ENCODE results near the gene FSTL4.

FSTL4 gene

GRCh38 chr5:133274597-133274935 lies 337.8 kb downstream of the FSTL4 start:
- DNase-seq (ENCODE audit: low read depth in 1 of 2, low spot score in 1 of 2), result no peak

GRCh38 chr5:133273661-133274596 lies 338.4 kb downstream of the FSTL4 start:
- no peak for DNase-seq (ENCODE audit: low read depth in 1 of 2, low spot score in 1 of 2)

DNA sequence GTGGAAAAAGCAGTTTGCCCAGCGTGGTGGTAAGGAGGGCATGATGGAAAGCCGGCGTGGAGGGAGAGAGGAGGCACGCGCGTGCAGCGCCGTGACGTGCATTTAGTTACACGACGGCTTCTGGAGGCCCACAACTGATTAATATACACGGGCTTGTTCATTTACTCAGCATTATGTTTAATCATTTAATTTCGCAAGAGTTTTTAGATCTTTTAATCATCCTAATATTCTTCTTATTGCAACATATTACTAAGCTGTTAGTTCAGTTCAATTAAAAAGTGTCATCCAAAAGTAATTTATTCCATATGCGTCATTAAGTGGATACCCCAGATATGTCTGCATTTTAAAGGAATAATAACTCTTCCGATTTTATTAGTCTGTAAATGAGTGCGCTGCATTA lies 340.0 kb downstream of the FSTL4 start:
- no peak for DNase-seq (ENCODE audit: low read depth in 1 of 2, low spot score in 1 of 2)

GRCh38 chr5:133271606-133272005 lies 340.7 kb downstream of the FSTL4 start:
- DNase-seq (ENCODE audit: low read depth in 1 of 2, low spot score in 1 of 2), result no peak

DNA sequence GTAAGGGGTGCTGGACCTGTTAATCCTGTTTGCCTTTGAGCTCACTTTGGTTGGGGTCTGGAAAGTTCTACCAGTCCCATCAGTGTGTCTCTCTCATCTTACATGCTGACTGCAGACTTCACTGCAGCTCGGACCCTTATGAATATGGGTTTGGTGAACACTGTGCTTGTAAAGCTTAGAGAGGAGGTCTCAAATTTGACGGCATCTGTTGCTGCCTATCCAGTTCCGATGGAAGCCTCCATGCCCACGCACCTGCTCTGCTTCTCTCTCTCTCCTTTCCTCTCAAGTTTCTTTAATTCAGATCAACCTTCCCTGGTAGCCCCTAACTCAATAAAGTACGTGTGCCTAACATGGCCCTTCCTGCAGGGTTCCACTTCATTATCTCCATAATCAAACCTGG lies 342.6 kb downstream of the FSTL4 start:
- no peak for DNase-seq (ENCODE audit: low read depth in 1 of 2, low spot score in 1 of 2)

- no peak for DNase-seq (ENCODE audit: low read depth in 1 of 2, low spot score in 1 of 2)
Measured at GRCh38 chr5:133267601-133268000, 344.7 kb downstream of the FSTL4 start.

- DNase-seq (ENCODE audit: low read depth in 1 of 2, low spot score in 1 of 2), result no peak
Measured at GRCh38 chr5:133266966-133267365, 345.4 kb downstream of the FSTL4 start.

DNA sequence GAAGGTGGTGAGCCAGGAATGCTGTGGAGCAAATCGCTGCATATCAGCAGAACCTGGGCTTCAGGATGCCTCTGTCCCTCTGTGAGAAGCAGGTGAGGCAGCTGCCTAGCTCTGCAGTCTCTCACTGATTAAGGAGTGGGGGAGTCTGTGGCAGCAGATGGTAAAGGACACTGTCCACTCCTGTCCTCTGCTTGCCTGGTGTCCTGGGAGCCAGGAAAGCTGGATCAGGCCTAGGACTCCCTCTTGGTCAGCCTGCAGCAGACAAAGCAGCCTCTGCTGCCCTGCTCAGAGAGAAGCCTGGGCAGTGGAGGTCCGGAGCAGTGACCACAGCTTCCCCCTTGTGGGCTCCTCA lies 345.8 kb downstream of the FSTL4 start:
- DNase-seq (ENCODE audit: low read depth in 1 of 2, low spot score in 1 of 2), result no peak

DNA sequence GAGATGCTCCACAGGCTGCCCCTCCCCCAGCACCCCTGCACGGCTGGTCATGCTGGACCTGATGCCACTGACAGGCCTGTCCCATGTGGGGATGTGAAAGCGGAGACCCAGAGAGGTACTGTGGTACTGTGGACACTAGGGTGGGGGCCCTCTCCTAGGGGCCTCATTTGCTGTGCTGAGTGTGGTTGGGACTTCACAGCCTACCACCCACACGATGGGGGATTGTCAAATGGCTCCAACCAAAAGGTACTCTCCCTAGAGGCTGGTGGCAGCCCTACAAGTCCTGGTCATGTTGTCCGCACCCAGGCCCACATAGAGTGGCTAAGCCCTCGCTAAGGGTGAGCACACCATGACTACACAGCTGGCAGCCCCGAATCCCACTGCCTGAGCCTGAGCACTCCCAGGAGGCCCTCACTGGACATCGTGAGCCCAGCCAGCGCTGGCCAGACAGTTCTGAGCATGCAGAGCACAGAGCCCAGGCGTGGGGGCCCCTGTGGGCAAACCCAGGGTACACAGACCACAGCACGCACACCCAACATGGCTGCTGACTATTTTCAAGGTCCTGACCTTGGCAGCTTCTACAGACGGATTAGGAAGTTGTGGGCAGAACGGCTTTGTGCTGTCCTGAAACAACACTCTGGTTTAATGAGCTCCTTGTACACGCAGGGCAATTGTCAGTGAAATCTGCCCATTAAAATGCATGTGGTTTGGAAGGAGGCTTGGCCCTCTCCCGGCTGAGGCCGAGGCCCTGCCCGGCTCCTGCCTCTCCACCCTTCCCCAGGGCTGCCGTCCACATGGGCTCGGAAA lies 346.4 kb downstream of the FSTL4 start:
- DNase-seq (ENCODE audit: low read depth in 1 of 2, low spot score in 1 of 2), result no peak

DNA sequence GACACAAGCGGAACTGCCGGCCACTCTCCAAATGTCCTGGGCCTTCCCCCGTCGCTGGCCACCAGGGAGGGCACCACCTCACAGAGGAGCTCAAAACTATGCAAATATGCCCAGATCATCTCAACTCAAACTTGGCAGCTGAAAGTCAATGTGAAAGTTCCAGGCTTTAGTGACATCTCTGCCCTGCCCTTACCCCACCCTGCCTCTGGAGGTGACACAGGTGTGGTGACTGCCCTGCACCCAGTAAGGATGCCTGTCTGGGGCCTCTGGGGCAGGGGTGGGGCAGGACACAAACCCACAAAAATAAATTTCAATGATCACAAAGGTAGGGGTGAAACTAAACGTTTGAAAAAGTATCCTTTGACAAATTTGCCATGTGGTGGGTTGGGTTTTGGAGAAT lies 347.1 kb downstream of the FSTL4 start:
- no peak for DNase-seq (ENCODE audit: low read depth in 1 of 2, low spot score in 1 of 2)

GRCh38 chr5:133262690-133263089 lies 349.7 kb downstream of the FSTL4 start:
- DNase-seq (ENCODE audit: low read depth in 1 of 2, low spot score in 1 of 2), result no peak

DNA sequence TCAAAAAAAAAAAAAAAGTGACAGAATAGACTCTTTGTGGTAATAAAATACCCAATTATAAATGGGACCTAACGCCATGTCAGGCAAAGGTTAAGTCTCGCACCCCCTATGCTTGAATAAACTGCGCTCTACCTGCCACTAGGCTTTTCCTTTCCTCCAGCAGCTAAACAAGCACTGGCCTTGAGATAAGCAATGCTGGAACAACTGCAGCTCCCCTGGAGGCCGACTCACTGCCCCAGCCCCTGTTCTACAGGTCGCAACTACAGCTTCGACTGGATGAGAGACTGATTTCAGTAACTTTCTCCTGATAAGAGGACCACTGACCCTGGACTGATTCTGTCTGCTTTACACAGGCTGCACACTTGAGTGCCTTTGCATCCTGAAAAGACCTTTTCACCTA lies 350.3 kb downstream of the FSTL4 start:
- no peak for DNase-seq (ENCODE audit: low read depth in 1 of 2, low spot score in 1 of 2)

DNA sequence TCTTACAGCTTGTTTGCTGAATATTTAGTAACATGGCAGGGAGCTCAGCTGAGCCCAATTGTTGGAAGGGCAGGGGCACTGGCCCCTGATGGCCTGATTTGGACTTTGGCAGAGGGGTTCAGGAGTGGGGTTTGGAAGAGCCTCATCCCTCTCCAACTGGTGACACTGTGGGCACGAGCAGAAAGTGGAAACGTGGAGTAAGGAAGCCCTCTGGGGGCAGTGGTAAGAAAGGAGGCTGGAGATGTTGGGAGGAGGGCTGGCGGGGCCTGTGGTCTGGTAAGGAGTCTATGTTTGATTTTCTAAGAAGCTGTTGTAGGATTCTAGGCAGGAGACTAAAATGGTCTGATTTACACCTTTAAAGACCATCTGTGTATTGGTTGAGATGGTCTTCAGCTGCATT lies 351.6 kb downstream of the FSTL4 start:
- DNase-seq (ENCODE audit: low read depth in 1 of 2, low spot score in 1 of 2), result no peak

DNA sequence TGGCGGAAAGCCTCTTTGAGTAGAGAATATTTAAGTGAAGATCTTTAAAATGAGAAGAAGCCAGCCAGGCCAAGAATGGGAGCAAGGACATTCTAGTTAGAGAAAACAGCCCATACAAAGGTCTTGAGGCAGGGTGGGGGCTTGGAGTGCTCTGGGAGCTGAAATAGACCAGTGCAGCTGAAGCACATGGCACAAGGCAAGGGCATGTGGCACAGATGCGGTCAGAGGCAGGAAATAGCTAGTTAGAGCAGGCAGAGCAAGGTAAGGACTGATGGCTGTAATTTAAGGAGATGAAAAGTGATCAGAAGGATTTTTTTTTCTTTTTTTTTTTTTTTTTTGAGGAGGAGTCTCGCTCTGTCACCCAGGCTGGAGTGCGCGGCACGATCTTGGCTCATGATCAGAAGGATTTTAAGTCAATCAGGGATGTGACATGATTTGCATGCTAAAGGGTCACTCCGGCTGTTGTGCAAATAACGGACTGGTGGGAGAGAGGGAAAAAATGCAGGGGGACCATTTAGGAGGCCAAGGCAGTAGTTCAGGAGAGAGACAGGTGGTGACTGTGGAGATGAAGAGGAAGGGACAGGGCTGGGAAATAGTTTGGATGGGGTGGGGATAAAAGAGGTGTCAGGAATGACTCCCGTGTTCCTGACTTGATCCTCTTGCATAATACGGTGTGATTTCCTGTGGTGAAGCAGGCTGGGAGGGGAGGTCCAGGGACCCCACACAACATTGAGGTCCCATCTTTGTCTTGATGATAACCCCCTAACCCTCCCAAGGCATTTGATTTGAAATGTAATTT lies 352.9 kb downstream of the FSTL4 start:
- no peak for DNase-seq (ENCODE audit: low read depth in 1 of 2, low spot score in 1 of 2)

- no peak for DNase-seq (ENCODE audit: low read depth in 1 of 2, low spot score in 1 of 2)
Measured at GRCh38 chr5:133257977-133258376, 354.4 kb downstream of the FSTL4 start.

- no peak for DNase-seq (ENCODE audit: low read depth in 1 of 2, low spot score in 1 of 2)
Measured at GRCh38 chr5:133256276-133256675, 356.1 kb downstream of the FSTL4 start.

DNA sequence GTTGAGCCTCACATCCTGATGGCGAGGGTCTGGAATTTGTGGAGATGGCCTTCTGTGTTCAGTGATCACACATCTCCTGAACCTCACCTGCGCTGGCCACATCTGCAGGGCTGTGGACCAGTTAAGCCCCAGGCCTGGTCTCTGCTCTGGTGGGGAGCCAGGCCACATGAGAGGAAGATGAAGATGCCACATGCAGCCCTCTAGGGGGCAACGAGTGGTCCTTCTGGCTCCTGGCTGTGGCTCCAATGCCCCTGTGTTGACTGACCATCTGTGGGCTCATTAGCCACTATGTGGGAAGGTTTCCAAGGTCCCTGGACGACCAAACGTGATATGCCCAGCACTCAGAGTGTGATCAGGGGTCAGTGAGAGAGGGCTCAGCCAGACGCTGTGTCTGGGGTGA lies 357.5 kb downstream of the FSTL4 start:
- no peak for DNase-seq (ENCODE audit: low read depth in 1 of 2, low spot score in 1 of 2)

- DNase-seq (ENCODE audit: low read depth in 1 of 2, low spot score in 1 of 2), result no peak
Measured at GRCh38 chr5:133253671-133254070, 358.7 kb downstream of the FSTL4 start.

DNA sequence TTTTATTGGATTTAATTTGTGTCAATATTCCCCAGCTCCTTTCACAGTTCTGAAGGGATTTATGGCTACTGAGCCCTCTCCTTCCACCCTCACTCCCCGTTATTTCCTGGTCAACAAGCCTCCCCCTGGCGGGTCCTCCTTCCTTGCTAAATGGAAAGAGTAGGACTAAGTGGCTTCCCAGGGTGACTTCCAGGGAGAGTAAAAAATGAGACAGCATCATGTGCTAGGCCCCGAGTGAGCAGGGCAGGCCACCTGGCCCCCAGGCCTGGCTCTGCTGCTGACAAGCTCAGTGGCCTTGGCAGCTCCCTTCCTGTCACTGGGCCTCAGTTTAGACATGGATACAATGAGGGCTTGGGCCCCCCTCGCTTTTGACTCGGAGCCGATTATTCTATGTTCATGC lies 359.3 kb downstream of the FSTL4 start:
- DNase-seq (ENCODE audit: low read depth in 1 of 2, low spot score in 1 of 2), result no peak

- no peak for DNase-seq (ENCODE audit: low read depth in 1 of 2, low spot score in 1 of 2)
Measured at GRCh38 chr5:133252133-133252480, 360.2 kb downstream of the FSTL4 start.

- DNase-seq (ENCODE audit: low read depth in 1 of 2, low spot score in 1 of 2), result no peak
Measured at GRCh38 chr5:133251296-133252132, 360.8 kb downstream of the FSTL4 start.
